ENCODE results near the gene KRTAP19-4.

GRCh38 chr21:30491963-30492428 lies 5.0 kb downstream of the KRTAP19-4 start, which contains the start of gene KRTAP19-3:
- TF ChIP-seq POLR2AphosphoS5 (IDR thresholded peaks at IDR 0.05; ENCODE audit: borderline replicate concordance, low read depth, low read length) = no peak
- no peak for TF ChIP-seq EZH2 (IDR thresholded peaks at IDR 0.05)

Data from SK-N-MC (cell line).